B cell (primary cell): ENCODE measurements around the gene RAB8A. TPM values are rescaled to one million over a fixed set of nuclear protein-coding genes. Genes with fewer than 3 reads are reported as not detected.
A peak's percentile ranks its signal among the peaks of the same experiment; 100 is the strongest.

Source experiments
- ATAC-seq: fragments of 200-7000 bp; cut with Tn5 transposase; one replicate; pipeline ENCODE4 v1.10.0; 2021; ENCODE audit warnings: low read depth, mild to moderate bottlenecking, moderate number of reproducible peaks, moderate library complexity
- CTCF ChIA-PET: fragments of 350-600 bp; sonication (Branson Sonifier 250); formaldehyde crosslinking; loops from one replicate; lab custom pipeline; 2021; ENCODE audit warnings: antibody characterized with exemption, inconsistent platforms; lab: Charles Lee
- POLR2A ChIA-PET: fragments of 350-600 bp; sonication (Branson Sonifier 250); formaldehyde crosslinking; loops from one replicate; lab custom pipeline; 2021; ENCODE audit warnings: antibody characterized with exemption; lab: Charles Lee
- DNase-seq: peaks from one replicate; pipeline ENCODE4 v3.0.0; 2013
- H2AFZ ChIP-seq: 2 replicates; pipeline ENCODE4 v1.6.1; 2012; ENCODE audit warnings: mild to moderate bottlenecking, low read depth, low read length; ENCODE audit not compliant: insufficient read depth, poor library complexity, severe bottlenecking
- H3K27ac ChIP-seq, 2 donors: 1 replicate in 1 of 2; 2 replicates in 1 of 2; pipeline ENCODE4 v1.5.1; 2012 to 2013; ENCODE audit warnings: low read length in 2 of 2, mild to moderate bottlenecking in 2 of 2, moderate library complexity in 1 of 2
- H3K27me3 ChIP-seq, 4 experiments: fragments of 200-600 bp in 1 of 4; sonication (generic) in 1 of 4; replicated peaks in 1 of 4; 1 replicate in 2 of 4; 2 replicates in 2 of 4; pipeline versions ENCODE4 v1.6.1 to v1.7.0; 2013 to 2016; ENCODE audit warnings: low read length in 3 of 4, mild to moderate bottlenecking in 2 of 4, mixed read lengths in 1 of 4, moderate library complexity in 1 of 4; ENCODE audit not compliant: insufficient read depth in 4 of 4, control insufficient read depth in 3 of 4; ENCODE audit errors: control extremely low read depth in 1 of 4
- H3K36me3 ChIP-seq, 2 experiments: replicated peaks in 1 of 2; 1 replicate in 1 of 2; 2 replicates in 1 of 2; pipeline versions ENCODE4 v1.6.1 to v1.7.1; 2013; ENCODE audit warnings: low read length in 1 of 2; ENCODE audit not compliant: insufficient read depth in 2 of 2, control insufficient read depth in 1 of 2; ENCODE audit errors: control extremely low read depth in 1 of 2, extremely low read depth in 1 of 2
- H3K4me1 ChIP-seq, 2 donors: fragments of 200-600 bp in 1 of 2; sonication (generic) in 1 of 2; 1 replicate in 1 of 2; 2 replicates in 1 of 2; pipeline versions ENCODE4 v1.5.1 to v1.6.1; 2013 to 2017; ENCODE audit warnings: low read length in 2 of 2; ENCODE audit not compliant: control insufficient read depth in 2 of 2, insufficient read depth in 2 of 2
- H3K4me2 ChIP-seq: replicated peaks from 2 replicates; pipeline ENCODE3; 2012; ENCODE audit warnings: mild to moderate bottlenecking, low read depth, low read length; ENCODE audit not compliant: poor library complexity, severe bottlenecking
- H3K4me3 ChIP-seq, 5 experiments: fragments of 200-600 bp in 1 of 5; sonication (generic) in 1 of 5; 1 replicate in 3 of 5; 2 replicates in 2 of 5; pipeline versions ENCODE4 v1.5.1 to v1.7.0; 2011 to 2016; ENCODE audit warnings: low read length in 4 of 5, mild to moderate bottlenecking in 4 of 5, low read depth in 2 of 5, control low read depth in 1 of 5, moderate library complexity in 1 of 5; ENCODE audit not compliant: insufficient read depth in 1 of 5; ENCODE audit errors: control extremely low read depth in 1 of 5, extremely low read depth in 1 of 5
- H3K79me2 ChIP-seq: fragments of 200-600 bp; sonication (generic); one replicate; pipeline ENCODE4 v1.6.0; 2016; ENCODE audit warnings: low read length; ENCODE audit not compliant: control insufficient read depth, insufficient read depth
- H3K9ac ChIP-seq: fragments of 200-600 bp; sonication (generic); 2 replicates; pipeline ENCODE4 v1.6.1; 2017; ENCODE audit warnings: mild to moderate bottlenecking, low read length, moderate library complexity
- H3K9me3 ChIP-seq, 3 donors: one replicate each; pipeline versions ENCODE4 v1.6.1 to v1.7.1; 2013; ENCODE audit warnings: low read length in 2 of 3; ENCODE audit not compliant: control insufficient read depth in 2 of 3, insufficient read depth in 1 of 3; ENCODE audit errors: control extremely low read depth in 1 of 3
- H4K20me1 ChIP-seq: 2 replicates; pipeline ENCODE4 v1.6.0; 2012; ENCODE audit warnings: mild to moderate bottlenecking, low read length; ENCODE audit not compliant: insufficient read depth, control insufficient read depth, poor library complexity, severe bottlenecking
- H3K27ac Mint-ChIP-seq: one replicate; pipeline ENCODE4 v1.8.0; 2021; ENCODE audit warnings: mixed read lengths
- H3K27me3 Mint-ChIP-seq: one replicate; pipeline ENCODE4 v1.8.0; 2021; ENCODE audit warnings: mixed read lengths
- H3K4me1 Mint-ChIP-seq: one replicate; pipeline ENCODE4 v1.8.0; 2021; ENCODE audit warnings: mixed read lengths
- H3K4me3 Mint-ChIP-seq: one replicate; pipeline ENCODE4 v1.8.0; 2021; ENCODE audit warnings: mixed read lengths
- H3K9me3 Mint-ChIP-seq: one replicate; pipeline ENCODE4 v1.8.0; 2022; ENCODE audit warnings: mixed read lengths; ENCODE audit not compliant: insufficient read depth
- CTCF ChIP-seq: fragments of 200-600 bp; IDR thresholded peaks from one replicate; pipeline ENCODE4 v1.8.0; 2022; ENCODE audit warnings: antibody characterized with exemption, mild to moderate bottlenecking
- EZH2 ChIP-seq: IDR thresholded peaks from 2 replicates; pipeline ENCODE4 v1.6.1; 2012; ENCODE audit warnings: borderline replicate concordance, low read depth, mild to moderate bottlenecking, moderate library complexity, low read length; ENCODE audit not compliant: insufficient read depth, poor library complexity, severe bottlenecking
- WGBS: methylation state at CpG from one replicate; pipeline ENCODE4 v1.1.5; 2013; ENCODE audit warnings: missing lambda C conversion rate; ENCODE audit not compliant: insufficient coverage; 5-methylcytosine and 5-hydroxymethylcytosine counted together
- intact Hi-C: fragments of 100-400 bp; cut with micrococcal nuclease; formaldehyde crosslinking; loops from one replicate; pipeline ENCODE4 v1.10.0; 2022
- polyA plus RNA-seq: library from polyadenylated mRNA; depleted of rRNA; stranded (reverse); fragments of >200 nt; gene quantifications from 2 replicates; pipeline ENCODE4 v1.2.3, GENCODE V29; 2012
- total RNA-seq, 2 donors: library from RNA; stranded (reverse); fragments of 120-200 nt in 1 of 2; gene quantifications; 1 replicate in 1 of 2; 2 replicates in 1 of 2; pipeline versions ENCODE4 v1.2.3 to v1.2.4, GENCODE V29; 2013 to 2022

RAB8A gene
- total and polyA plus RNA-seq, 2 donors (not counting 1 experiment from before 2014, with no cell fraction given), result 65.5 to 117 TPM

GRCh38 chr19:16073481-16073880 is 38.2 kb upstream of the RAB8A start:
- Histone ChIP-seq H3K27ac (peak overlapping the region in 1 of 2 donors; percentile 48), H3K4me1 (peaks cover 33 to 56% of the 10 kb centered on the region in 2 donors), H3K4me3 (no peak overlapping the region), H3K4me2 (no peak overlapping the region), H2AFZ (no peak overlapping the region), H3K36me3 (no peaks in the 10 kb centered on the region), H3K79me2 (peaks cover 33% of the 10 kb centered on the region), H3K27me3 (no peaks in the 10 kb centered on the region), H3K9ac (no peak overlapping the region), H3K9me3 (no peaks in the 10 kb centered on the region), H4K20me1 (no peaks in the 10 kb centered on the region)
- Mint-ChIP-seq H3K9me3 (no peaks in the 10 kb centered on the region), H3K4me3 (no peak overlapping the region), H3K4me1 (peaks cover 37% of the 10 kb centered on the region), H3K27ac (peak overlapping the region; percentile 91), H3K27me3 (no peaks in the 10 kb centered on the region)
- CTCF ChIA-PET, result interaction anchor here (0.6 to 7.4 kb wide), 6 partner anchors 11 to 112 kb away, joined by 3 to 74 read pairs (median 6); partner anchors contain the start of gene FAM32A
- POLR2A ChIA-PET, result interaction anchor here (0.6 to 0.9 kb wide), 2 partner anchors 38 to 1698 kb away, joined by 5 read pairs; no protein-coding TSS in a partner anchor
- no peak for DNase-seq
- intact Hi-C loops, result loop anchor here (10.0 kb wide), 1 partner anchor 311 kb away; no protein-coding TSS in a partner anchor
- 95% methylated on average over 5 of the region's 7 CpGs for WGBS
- TF ChIP-seq CTCF (no peak), EZH2 (no peak)
- ATAC-seq, result no peak

GRCh38 chr19:16073988-16074387 is 37.7 kb upstream of the RAB8A start:
- intact Hi-C loops, result loop anchor here (10.0 kb wide), 1 partner anchor 311 kb away; no protein-coding TSS in a partner anchor
- Histone ChIP-seq H3K4me3 (no peak overlapping the region), H3K4me1 (peaks cover 36 to 55% of the 10 kb centered on the region in 2 donors), H3K79me2 (peaks cover 36% of the 10 kb centered on the region), H3K27me3 (no peaks in the 10 kb centered on the region), H3K9me3 (no peaks in the 10 kb centered on the region), H3K27ac (peak overlapping the region in 1 of 2 donors; percentile 58), H3K9ac (no peak overlapping the region), H3K4me2 (no peak overlapping the region), H4K20me1 (no peaks in the 10 kb centered on the region), H2AFZ (no peak overlapping the region), H3K36me3 (no peaks in the 10 kb centered on the region)
- no peaks in the 10 kb centered on the region for H3K9me3 Mint-ChIP-seq
- 100% methylated on average over 1 of the region's 3 CpGs for WGBS
- TF ChIP-seq EZH2, result no peak
- peak overlapping the region; percentile 91 for H3K27ac Mint-ChIP-seq
- CTCF ChIA-PET, result interaction anchor here (0.9 to 7.4 kb wide), 6 partner anchors 11 to 112 kb away, joined by 4 to 74 read pairs (median 6); partner anchors contain the start of gene FAM32A
- H3K4me1 Mint-ChIP-seq, result peaks cover 43% of the 10 kb centered on the region
- no peaks in the 10 kb centered on the region for H3K27me3 Mint-ChIP-seq
- POLR2A ChIA-PET, result interaction anchor here (0.7 to 0.9 kb wide), 3 partner anchors 37 to 511 kb away, joined by 5 to 10 read pairs (median 9); partner anchors contain the start of gene FAM32A
- DNase-seq (peak; percentile 44), ATAC-seq (no peak)
- H3K4me3 Mint-ChIP-seq, result peak overlapping the region; percentile 88
